GM12878 (cell line): ENCODE measurements around the gene CAMK2G.

Source experiments
- ATF3 ChIP-seq: IDR thresholded peaks from 2 replicates; pipeline ENCODE4 v1.6.1; 2011; ENCODE audit warnings: low read depth, mild to moderate bottlenecking, low read length, moderate library complexity, borderline replicate concordance; ENCODE audit errors: extremely low read depth
- BCLAF1 ChIP-seq: fragments of 450-650 bp; IDR thresholded peaks from 2 replicates; pipeline ENCODE4 v1.6.1; 2017; ENCODE audit warnings: antibody characterized with exemption, mild to moderate bottlenecking, moderate library complexity
- CHD2 ChIP-seq: IDR thresholded peaks from 2 replicates; pipeline ENCODE4 v1.6.1; 2011; ENCODE audit warnings: low read depth, low read length, improper control_type of control experiment, borderline replicate concordance
- EP300 ChIP-seq, 2 experiments: fragments of 150-350 bp in 1 of 2; IDR thresholded peaks; 2 replicates each; pipeline ENCODE4 v1.6.1; 2011 to 2012; ENCODE audit warnings: low read depth in 2 of 2, low read length in 2 of 2, borderline replicate concordance in 1 of 2, improper control_type of control experiment in 1 of 2, inconsistent platforms in 1 of 2; ENCODE audit not compliant: control insufficient read depth in 1 of 2
- ESRRA ChIP-seq: IDR thresholded peaks from 2 replicates; pipeline ENCODE4 v1.6.1; 2012; ENCODE audit warnings: mild to moderate bottlenecking, low read length, improper control_type of control experiment
- HDGF ChIP-seq: fragments of 450-650 bp; IDR thresholded peaks from 2 replicates; pipeline ENCODE4 v1.6.1; 2016; ENCODE audit warnings: antibody characterized with exemption
- MTA3 ChIP-seq: IDR thresholded peaks from 2 replicates; pipeline ENCODE4 v1.6.1; 2012; ENCODE audit warnings: low read length, inconsistent platforms, borderline replicate concordance
- MXI1 ChIP-seq: fragments of 150-350 bp; IDR thresholded peaks from 2 replicates; pipeline ENCODE4 v1.6.1; 2011; ENCODE audit warnings: low read depth, mild to moderate bottlenecking, inconsistent platforms, low read length, improper control_type of control experiment
- NFIC ChIP-seq: IDR thresholded peaks from 2 replicates; pipeline ENCODE4 v1.6.1; 2012; ENCODE audit warnings: low read depth, mild to moderate bottlenecking, inconsistent platforms, low read length, moderate library complexity
- PML ChIP-seq: IDR thresholded peaks from 2 replicates; pipeline ENCODE4 v1.6.1; 2012; ENCODE audit warnings: low read length, inconsistent platforms
- RFX5 ChIP-seq: IDR thresholded peaks from 2 replicates; pipeline ENCODE4 v1.6.1; 2011; ENCODE audit warnings: low read depth, low read length, improper control_type of control experiment
- SPI1 ChIP-seq: IDR thresholded peaks from 2 replicates; pipeline ENCODE4 v1.6.1; 2011; ENCODE audit warnings: low read depth, mild to moderate bottlenecking, low read length, moderate library complexity, borderline replicate concordance; ENCODE audit not compliant: insufficient read depth
- USF1 ChIP-seq: IDR thresholded peaks from 2 replicates; pipeline ENCODE4 v1.6.1; 2011; ENCODE audit warnings: borderline replicate concordance, low read depth, mild to moderate bottlenecking, moderate library complexity, mixed read lengths, low read length; ENCODE audit not compliant: insufficient read depth; ENCODE audit errors: extremely low read length
- USF2 ChIP-seq: IDR thresholded peaks from 2 replicates; pipeline ENCODE4 v1.6.1; 2011; ENCODE audit warnings: low read depth, low read length, improper control_type of control experiment, borderline replicate concordance

- no peak for TF ChIP-seq RFX5
- TF ChIP-seq MTA3: no peak
- TF ChIP-seq NFIC: no peak
- no peak for TF ChIP-seq ATF3
- TF ChIP-seq USF1: no peak
- no peak for TF ChIP-seq CHD2
- TF ChIP-seq PML: no peak
- TF ChIP-seq MXI1: no peak
- no peak for TF ChIP-seq USF2
- no peak for TF ChIP-seq ESRRA
- TF ChIP-seq EP300 (IDR thresholded peaks at IDR 0.05; ENCODE audit: borderline replicate concordance in 1 of 2, control insufficient read depth in 1 of 2, low read depth in 2 of 2, low read length in 2 of 2): no peak
- no peak for TF ChIP-seq SPI1
- no peak for TF ChIP-seq BCLAF1
- TF ChIP-seq HDGF: no peak
Observed at GRCh38 chr10:73873142-73873837, 1.1 kb downstream of the CAMK2G start.
